22Rv1 (cell line): ENCODE measurements around the gene AOPEP.

Experiments used
- CTCF ChIP-seq: fragments of 450-650 bp; IDR thresholded peaks from 2 replicates; pipeline ENCODE4 v1.5.1; 2017; ENCODE audit warnings: mild to moderate bottlenecking
- ZFX ChIP-seq: fragments of 450-650 bp; IDR thresholded peaks from 2 replicates; pipeline ENCODE4 v1.6.1; 2017; ENCODE audit warnings: antibody characterized with exemption, borderline replicate concordance

GRCh38 chr9:95126739-95127138 is 400.2 kb downstream of the AOPEP start:
- TF ChIP-seq CTCF (no peak), ZFX (no peak)
